GM19035 (cell line): ENCODE data around the gene OGFOD3.
"Not testable (repeated sequence)": the region's sequence is repeated elsewhere in the genome, so short reads cannot be mapped to it uniquely, and the experiment has no call there.

ENCODE experiments used
- ATAC-seq: cut with Tn5 transposase; IDR thresholded peaks from one replicate; pipeline ENCODE4 v1.9.1; 2021; ENCODE audit not compliant: unreplicated experiment

Gene OGFOD3

DNA sequence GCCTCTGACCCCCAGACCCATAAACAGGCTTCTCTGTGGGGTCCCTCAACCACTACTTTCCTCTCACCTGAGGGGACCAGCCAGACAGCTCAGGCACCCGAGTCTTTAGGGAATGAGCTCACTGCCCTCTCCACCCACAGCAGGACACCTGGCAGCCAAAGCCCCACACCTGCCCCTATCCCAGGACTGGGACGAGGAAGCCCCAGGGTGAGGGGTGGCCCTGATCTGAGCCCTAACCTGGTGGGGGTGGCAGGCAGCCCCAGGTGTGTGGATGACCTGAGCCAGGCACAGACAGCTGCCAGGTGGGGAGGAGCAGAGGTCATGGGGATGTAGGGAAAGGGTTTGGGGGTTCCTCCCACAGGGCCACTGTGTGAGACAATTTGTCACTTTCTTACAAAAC lies 61.0 kb downstream of the OGFOD3 start:
- no peak for ATAC-seq

DNA sequence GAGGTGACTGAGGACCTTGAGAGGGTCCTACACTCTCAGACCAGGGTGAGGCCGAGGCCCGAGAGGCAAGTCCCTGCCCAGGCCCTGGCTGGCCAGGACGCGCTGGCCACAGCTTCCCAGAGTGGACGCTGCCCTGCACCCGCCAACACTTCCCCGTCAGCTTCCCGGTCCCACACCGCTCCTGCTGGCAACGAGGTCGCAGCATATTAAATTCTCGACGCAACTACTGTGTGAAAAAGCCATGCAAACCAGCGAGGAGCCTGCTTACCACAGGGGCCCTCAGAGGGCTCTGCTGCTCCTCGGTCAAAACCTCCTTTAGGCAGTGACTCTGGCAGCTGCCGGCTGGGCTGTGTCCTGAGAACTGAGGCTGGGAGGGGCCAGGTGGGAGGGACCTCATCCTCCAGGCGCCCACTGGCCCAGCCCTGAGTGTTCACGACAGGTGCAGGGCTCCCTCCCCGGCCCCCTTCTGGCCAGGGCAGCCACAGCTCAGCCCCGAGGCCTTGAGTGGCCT lies 61.5 kb downstream of the OGFOD3 start:
- no peak for ATAC-seq

DNA sequence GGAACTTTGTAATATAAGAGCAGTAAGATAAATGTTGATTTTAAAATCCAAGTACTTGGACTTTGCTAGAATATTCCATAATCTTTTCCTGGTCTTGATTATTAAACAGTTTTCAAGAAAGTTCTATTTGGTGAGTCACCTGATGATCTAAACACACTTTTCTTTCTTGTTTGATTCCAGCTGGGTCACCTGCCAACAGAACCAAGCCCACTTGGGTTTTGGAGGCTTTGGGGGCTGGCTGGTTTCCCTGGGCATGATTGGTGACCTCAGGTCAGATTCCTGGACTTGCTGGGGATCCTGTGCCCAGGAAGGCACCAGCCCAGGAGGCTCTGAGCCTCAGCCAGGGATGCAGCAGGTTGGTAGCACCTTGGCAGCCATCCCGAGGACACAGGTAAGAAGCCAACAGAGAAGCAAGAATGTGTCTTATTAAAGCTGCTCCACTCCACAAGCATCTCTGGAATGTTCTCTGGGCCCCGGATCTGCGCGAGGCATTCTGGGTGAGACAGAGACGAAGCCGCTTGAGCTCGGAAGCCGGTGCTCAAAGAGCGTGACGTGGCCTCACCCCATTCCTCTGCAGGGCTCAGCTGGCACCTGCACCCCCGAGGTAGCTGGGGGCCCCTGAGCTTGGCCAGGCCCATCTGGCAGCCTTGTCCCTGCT lies 62.5 kb downstream of the OGFOD3 start:
- ATAC-seq: no peak

DNA sequence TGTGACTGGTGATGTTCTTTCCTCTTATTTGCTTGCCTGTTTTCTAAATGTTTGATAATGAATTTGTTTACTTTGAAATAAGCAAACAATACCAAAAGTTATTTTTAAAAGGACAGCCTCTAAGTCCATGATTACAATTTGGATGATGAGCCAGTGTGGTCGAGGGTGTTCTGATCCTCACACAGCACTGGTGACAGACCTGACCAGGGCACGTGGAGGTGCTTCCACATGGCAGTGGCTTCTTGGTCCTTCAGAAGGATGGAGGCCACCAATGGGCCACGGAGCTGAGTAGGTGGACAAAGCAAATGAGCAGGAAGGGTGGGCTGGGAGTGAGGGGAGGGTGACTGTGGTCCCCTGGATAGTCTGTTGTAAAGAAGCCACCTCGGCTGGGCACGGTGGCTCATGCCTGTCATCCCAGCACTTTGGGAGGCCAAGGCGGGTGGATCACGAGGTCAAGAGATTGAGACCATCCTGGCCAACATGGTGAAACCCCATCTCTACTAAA lies 63.5 kb downstream of the OGFOD3 start:
- ATAC-seq: no peak

DNA sequence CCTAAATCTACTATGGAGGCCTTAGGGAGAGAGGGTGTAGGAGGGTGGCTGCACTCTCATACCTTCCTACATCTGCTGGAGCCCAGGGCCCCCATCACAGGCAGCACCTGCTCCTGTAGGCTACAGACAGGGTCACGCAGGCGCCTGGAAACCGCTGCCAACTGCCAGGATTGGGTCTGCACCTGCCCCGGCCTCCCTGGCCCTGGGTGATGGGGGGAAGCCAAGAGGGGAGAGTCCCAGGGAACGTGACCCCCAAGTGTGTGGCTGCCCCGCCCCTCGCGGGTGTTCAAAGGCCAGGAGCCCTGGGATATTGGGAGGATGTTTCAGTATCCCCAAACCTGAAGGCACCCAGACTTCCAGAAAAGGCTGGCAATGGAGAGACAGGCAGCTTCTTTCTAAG lies 64.9 kb downstream of the OGFOD3 start:
- ATAC-seq: no peak

DNA sequence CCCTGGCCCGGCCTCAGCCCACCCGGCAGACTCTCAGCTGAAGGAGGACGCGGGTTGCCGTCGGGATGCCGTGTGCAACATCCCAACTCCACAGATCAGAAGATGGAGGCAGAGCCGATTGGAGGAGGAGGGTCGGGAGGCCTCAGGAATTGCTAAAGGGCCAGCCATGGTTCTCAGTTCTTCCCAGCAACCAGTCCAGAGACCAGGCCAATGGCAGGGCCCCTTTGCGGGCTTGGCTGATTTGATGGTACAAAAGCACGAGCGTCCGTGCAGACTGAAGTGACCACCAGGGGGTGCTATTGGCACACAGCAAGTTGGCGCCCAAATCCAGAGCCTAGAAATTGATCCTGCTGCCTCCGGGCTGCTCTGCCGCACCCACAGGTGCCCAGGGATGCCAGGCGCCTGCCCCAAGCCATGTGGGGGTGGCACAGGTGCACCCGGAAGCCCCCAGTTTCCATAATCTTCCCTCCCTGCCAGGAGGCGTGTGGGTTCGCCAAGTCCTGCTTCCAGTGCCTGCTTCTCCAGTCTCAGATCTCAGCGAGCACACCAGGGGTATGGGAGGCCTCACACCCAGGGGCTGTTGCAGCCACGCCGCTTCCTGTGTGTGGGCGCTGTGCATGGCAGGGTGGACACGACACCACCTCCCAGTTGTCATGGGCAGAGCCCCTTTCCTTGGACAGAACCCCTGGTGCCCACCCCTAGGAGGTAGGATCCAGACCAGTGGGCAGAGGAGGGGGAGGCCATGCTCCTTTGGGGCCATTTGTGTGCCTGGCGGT lies 66.5 kb downstream of the OGFOD3 start:
- no peak for ATAC-seq

DNA sequence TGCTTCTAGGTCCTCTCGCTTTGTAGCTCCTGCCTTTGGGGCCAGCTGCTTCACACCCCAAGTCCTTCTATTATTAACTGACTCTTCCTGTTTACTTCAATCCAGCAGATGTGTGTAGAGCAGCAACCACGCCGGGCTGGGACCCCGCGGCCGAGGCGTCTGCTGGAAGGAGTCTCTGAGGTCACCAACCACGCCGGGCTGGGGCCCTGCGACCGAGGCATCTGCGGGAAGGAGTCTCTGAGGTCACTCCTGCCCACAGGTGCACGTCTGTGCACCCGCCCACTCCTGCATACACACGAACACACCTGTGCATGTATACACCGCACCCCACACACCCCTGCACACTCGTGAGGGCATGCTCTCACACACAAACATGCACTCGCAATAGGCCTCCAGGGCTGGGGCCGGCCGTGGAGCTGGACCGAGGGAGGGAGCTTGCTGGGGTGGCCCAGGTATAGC lies 67.1 kb downstream of the OGFOD3 start:
- no peak for ATAC-seq

DNA sequence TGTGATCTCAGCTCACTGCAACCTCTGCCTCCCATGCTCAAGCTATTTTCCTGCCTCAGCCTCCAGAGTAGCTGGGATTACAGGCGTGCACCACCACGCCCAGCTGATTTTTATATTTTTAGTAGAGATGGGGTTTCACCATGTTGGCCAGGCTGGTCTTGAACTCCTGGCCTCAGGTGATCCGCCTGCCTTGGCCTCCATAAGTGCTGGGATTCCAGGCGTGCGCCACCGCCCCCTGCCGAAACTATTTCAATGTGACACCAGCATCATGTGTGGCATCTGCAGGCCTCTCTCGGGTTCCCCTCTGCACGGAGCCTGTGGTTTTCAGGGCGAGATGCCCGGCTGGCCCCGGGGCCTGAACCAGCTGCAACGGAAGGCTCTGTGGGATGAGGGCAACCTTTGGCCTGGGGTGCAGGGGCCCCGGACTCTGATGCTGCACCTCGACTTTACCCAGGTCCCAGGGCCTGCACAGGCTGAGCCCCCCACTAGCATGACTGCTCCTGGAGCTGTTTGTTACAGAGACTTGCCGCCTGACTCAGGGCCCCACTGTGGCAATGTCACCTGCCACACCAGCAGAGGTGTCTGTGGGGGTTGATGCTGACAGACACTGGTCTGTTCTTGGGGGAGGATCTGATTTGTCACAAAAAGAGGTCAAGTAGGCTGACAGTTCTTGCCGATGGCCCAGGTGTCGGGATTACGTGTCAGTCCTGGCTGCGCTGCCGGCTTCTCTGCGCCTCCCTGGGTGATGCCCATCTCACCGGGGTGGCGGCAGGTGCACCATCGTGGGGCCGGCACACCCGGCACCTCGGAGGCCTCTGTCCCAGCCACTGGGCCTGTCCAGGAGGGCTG lies 68.0 kb downstream of the OGFOD3 start:
- ATAC-seq: no peak

DNA sequence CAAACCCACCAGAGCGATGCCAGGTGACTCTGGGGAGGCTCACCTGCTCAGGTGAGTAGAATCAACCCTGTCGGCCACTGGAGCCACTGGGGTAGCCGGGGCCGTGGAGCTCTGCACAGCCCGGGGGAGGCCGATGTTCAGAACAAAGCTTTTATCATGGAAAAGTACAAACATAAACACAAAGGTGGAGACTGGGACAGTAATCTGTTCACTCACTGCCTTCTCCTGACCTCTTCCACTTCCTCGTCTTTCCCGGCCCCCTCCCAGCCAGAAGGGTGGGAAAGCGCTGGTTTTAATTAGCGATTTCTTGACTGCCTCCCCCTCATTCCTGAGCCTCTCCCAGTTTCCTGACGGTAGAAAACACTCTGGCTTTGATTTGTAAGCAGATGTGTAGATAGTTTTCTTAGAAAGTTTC lies 69.1 kb downstream of the OGFOD3 start:
- no peak for ATAC-seq

DNA sequence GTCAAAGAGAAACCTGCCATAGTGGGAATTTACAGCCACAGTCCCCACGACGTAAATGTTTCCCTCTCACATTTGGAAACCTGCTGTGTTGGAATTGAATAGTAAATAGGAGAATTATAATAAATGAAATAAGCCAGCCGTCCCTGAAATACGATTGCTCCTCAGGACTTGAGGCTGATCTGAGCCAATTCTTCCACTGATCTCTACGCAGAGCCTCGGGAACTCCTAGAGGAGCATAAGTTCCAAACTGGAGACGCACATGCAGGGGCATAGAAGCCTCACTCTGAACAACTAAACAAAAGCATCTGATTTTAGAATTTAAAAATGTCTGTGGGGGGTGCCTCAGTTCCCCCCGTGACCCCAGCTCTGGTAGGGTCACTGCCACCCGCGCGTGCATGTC lies 69.5 kb downstream of the OGFOD3 start:
- no peak for ATAC-seq

DNA sequence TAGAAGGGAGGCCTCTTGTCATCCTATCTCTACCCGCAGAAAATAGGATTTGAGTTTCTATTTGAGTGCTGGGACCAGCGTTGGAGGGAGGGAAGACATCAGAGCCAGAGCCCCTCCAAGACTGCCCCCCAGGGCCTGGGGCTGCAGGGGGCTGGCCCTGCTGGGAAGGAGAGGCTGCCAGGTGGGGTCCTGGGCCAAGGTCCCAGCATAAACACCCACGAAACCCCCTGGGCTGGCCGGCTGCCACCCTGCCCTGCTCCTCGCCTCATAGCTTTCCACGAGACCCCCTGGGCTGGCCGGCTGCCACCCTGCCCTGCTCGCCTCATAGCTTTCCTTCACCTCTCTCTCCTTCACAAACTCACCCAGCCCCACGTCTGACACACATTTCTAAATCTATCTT lies 70.0 kb downstream of the OGFOD3 start:
- no peak for ATAC-seq

DNA sequence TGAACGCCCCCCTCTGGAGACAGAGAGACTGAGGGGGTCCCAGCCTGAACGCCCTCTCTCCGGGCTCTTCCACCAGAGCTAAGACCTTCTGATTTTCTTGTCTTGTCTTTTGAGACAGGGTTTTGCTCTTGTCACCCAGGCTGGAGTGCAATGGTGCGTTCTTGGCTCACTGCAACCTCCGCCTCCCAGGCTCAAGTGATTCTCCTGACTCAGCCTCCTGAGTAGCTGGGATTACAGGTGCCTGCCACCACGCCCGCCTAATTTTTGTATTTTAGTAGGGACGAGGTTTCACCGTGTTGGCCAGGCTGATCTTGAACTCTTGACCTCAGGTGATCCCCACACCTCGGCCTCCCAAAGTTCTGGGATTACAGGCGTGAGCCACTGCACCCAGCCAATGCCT lies 70.4 kb downstream of the OGFOD3 start:
- not testable (repeated sequence) for ATAC-seq

DNA sequence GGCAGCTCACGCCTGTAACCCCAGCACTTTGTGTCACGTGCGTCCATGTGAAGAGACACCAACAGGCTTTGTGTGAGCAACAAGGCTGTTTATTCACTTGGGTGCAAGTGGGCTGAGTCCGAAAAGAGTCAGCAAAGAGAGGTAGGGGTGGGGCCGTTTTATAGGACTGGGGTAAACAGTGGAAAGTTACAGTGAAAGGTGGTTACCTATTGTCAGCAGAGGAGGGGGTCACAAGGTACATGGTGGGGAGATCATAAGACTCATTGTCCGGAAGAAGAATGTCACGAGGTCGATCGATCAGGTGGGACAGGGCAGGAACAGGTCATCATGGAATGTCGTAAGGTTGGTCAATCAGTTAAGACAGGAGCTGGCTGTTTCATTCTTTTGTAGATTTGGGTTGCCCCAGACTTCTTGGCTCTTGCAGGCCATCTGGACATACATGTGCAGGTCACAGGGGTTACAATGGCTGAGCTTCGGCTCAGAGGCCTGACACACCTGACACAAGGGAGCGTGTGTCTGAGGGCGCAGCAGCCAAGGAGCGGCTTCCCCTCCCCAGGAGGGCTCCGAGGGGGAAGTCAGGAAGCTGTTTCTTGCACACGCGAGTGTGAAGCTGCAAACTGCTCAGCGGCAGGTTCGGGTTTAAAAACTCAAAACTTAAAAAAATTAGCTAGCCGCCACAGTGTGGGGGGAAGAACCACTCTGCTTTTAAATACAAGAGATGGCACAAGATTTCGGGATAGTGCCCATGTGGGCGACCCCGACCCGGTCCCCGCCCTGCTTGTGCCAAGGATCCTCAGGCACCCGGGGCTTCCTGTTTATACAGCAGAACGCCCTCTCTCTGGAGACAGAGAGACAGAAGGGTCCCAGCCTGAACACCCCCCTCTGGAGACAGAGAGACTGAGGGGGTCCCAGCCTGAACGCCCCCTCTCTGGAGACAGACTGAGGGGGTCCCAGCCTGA lies 71.8 kb downstream of the OGFOD3 start:
- ATAC-seq: no peak

DNA sequence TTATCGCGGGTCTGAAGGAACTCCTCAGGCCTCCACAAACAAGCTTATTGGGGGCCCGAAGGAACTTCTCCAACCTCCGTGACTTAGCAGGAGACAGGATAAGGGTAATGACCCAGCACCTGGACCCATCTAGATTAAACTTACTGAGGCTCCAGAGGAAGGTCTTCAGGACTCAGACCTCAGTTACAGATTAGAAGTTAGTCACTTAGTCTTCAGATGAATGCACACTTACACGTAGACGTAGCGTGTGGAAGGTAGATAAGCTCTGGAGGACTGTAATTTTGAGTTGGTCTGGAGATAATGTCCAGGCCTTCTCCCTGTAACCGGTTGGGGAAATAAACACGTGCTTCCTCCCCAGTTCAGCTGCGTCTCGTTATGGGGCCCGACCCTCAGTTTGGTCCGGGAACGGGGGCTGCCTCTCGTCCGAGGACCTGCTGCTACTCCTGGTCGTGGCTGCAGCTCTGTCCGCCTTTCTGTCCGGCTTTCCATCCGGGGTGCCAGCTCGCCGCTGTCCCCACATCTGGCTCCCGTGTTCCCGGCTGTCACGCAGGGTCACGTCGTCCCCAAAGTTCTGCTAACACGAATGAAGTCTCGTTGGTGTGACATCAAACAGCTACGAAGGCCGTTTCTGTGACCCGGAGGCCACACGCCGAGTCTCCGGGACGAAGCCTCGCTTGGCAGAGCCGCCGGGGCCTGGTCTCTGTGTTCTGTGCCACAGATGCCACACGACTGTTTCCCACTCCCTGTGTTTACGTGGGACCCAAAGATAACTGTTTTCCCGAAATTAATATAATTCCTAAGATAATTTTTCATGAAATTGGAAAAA lies 73.0 kb downstream of the OGFOD3 start:
- ATAC-seq: no peak

DNA sequence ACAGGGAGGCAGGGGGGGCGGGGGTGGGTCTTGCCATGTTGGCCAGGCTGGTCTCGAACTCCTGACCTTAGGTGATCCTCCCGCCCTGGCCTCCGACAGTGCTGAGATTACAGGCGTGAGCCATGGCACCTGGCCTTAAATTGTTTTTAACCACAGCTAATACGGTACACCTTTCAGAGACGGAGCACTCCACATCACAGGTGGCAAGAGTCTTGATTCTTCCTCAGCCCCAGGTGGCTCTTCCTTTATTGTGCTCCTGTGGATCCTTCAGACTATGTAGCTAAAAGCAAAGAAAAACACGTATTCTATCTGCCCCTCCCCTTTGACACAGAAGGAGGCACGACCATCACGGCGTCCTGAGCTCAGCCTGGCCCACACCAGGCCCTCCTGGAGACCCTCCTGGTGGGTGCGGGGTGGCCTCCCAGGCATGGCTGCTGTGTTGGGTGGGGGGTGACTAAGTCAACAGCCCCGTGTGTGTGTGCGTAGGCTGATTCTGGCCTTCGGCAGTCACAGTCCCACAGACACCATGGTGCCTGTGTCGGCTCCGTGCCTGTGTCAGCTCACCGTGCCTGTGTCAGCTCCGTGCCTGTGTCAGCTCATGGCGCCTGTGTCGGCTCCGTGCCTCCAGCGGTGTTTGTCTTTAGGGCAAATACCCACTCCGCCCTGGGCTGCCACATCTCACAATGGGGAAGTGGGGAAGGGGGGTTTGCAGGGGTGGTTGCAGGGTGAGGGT lies 74.0 kb downstream of the OGFOD3 start:
- no peak for ATAC-seq

DNA sequence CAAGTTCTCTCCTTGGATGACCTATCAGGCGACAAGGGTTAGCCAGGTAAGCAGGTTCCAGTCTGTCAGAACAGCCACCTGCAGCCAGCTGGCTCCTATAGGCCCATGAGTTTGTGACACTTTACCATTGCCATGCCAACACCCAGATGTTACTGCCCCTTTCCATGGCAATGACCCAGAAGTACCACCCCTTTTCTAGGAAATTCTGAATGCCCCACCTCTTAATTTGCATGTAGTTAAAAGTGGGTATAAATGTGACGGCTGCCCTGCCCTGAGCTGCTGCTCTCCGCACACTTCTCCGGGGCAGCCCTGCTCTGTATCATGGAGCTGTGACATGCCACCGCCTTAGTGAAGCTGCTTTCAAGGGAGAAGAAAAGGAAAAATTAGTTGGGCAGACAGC lies 74.8 kb downstream of the OGFOD3 start:
- ATAC-seq: no peak

DNA sequence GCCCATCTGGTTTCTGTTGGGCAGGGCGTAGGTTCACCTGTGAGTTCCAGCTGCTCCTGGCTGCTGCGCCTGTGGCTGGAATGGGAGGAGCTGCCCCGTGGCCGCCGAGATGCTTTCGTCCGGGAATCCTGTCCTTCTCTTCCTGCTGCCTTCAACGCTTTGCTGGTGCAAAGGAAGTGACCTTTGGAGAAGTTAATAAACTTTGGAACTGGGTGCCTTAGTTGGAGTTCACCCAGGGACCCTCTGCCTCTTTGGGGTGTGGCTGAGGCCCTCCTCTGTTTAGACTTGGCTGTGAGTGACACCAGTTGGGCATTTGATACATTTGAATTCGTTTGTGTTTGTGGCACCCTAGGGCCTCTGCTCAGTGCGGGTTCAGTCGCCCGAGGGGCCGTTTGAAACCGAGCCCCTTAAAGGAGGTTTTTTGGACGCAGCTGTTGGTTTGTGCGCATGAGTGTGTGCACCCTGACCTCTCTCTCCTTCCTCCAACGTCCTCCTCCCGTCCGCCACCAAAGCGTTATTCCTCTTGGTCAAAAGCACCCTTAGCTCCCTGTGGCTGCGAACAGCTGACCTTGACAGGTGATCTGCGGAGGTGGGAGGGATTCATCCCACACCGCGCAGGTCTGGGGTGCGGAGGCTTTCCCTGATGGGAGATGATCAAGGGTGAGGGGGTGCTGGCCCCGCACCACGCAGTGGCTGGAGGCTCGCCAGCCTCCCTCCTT lies 75.9 kb downstream of the OGFOD3 start:
- ATAC-seq: no peak
